K562 (cell line): ENCODE measurements around the gene NRXN3. TPM values are rescaled to one million over a fixed set of nuclear protein-coding genes. Genes with fewer than 3 reads are reported as not detected.

ENCODE experiments used
- ATAC-seq: fragments of 200-7000 bp; cut with Tn5 transposase; 3 replicates; pipeline ENCODE4 v1.9.1; 2020; ENCODE audit warnings: moderate library complexity
- BruUV-seq: library from RNA; stranded (reverse); fragments of 400-500 nt; replicated peaks from 2 replicates; lab custom pipeline; 2021; lab: Mats Ljungman, UMichigan
- CTCF ChIA-PET: fragments of 300-600 bp; formaldehyde crosslinking; extraction: SDS; loops from one replicate; lab custom pipeline; 2021; ENCODE audit warnings: low intra/inter-chr PET ratio; lab: Yijun Ruan, JAX
- POLR2A ChIA-PET: fragments of 300-600, 350-650 bp; sonication (Branson Sonifier 250); formaldehyde crosslinking; extraction: SDS; loops from one replicate; lab custom pipeline; 2021; ENCODE audit warnings: antibody characterized with exemption, inconsistent platforms; lab: Yijun Ruan, JAX
- DNase-seq, 4 experiments: peaks; one replicate each; pipeline versions ENCODE4 v3.0.0 to v3.0.0-alpha.2; 2011 to 2018; ENCODE audit warnings: low spot score in 3 of 4, mixed read lengths in 3 of 4; ENCODE audit errors: extremely low read depth in 1 of 4
- FAIRE-seq: peaks from 2 replicates; lab custom pipeline; 2011; peaks lifted over from hg19 to GRCh38; lab: Jason Lieb, UNC
- H2AFZ ChIP-seq: 2 replicates; pipeline ENCODE4 v1.6.0; 2011; ENCODE audit warnings: low read depth, low read length, control low read depth, inconsistent platforms
- H3K27ac ChIP-seq: fragments of 200-600 bp; 3 replicates; pipeline ENCODE4 v1.8.0; 2011; ENCODE audit warnings: low read depth, mild to moderate bottlenecking, control low read depth, inconsistent platforms, low read length, moderate library complexity, mixed read lengths; ENCODE audit errors: extremely low read depth
- H3K27me3 ChIP-seq, 2 experiments: fragments of 300-600 bp in 1 of 2; 2 replicates in 1 of 2; 3 replicates in 1 of 2; pipeline versions ENCODE4 v1.6.0 to v1.8.0; 2011; ENCODE audit warnings: inconsistent platforms in 2 of 2, low read length in 2 of 2, mild to moderate bottlenecking in 1 of 2, mixed read lengths in 1 of 2, moderate library complexity in 1 of 2; ENCODE audit not compliant: control insufficient read depth in 2 of 2, insufficient read depth in 2 of 2
- H3K36me3 ChIP-seq: fragments of 300-600 bp; 3 replicates; pipeline ENCODE4 v1.8.0; 2011; ENCODE audit warnings: mild to moderate bottlenecking, low read length, inconsistent platforms; ENCODE audit not compliant: control insufficient read depth, insufficient read depth
- H3K4me1 ChIP-seq, 2 experiments: fragments of 200-600 bp in 1 of 2; replicated peaks in 1 of 2; 2 replicates in 1 of 2; 3 replicates in 1 of 2; pipeline versions ENCODE4 v1.5.1 to v1.8.0; 2011; ENCODE audit warnings: inconsistent platforms in 2 of 2, low read length in 2 of 2, mild to moderate bottlenecking in 1 of 2, mixed read lengths in 1 of 2, moderate library complexity in 1 of 2; ENCODE audit not compliant: control insufficient read depth in 2 of 2, insufficient read depth in 2 of 2
- H3K4me2 ChIP-seq: 2 replicates; pipeline ENCODE4 v1.6.1; 2011; ENCODE audit warnings: low read length, control low read depth, inconsistent platforms, mixed read lengths; ENCODE audit not compliant: insufficient read depth
- H3K4me3 ChIP-seq: fragments of 200-600 bp; sonication (generic), shearing (Covaris generic); 2 replicates; pipeline ENCODE4 v1.5.1; 2016; ENCODE audit warnings: control low read depth, inconsistent platforms
- H3K79me2 ChIP-seq: fragments of 200-600 bp; 3 replicates; pipeline ENCODE4 v1.8.0; 2011; ENCODE audit warnings: low read length, inconsistent platforms; ENCODE audit not compliant: control insufficient read depth, insufficient read depth
- H3K9ac ChIP-seq, 2 experiments: 2 replicates each; pipeline versions ENCODE4 v1.6.0 to v1.6.1; 2011; ENCODE audit warnings: low read depth in 2 of 2, low read length in 2 of 2, control low read depth in 1 of 2, inconsistent platforms in 1 of 2, mild to moderate bottlenecking in 1 of 2, mixed read lengths in 1 of 2; ENCODE audit not compliant: insufficient read depth in 1 of 2
- H3K9me1 ChIP-seq: one replicate; pipeline ENCODE4 v1.6.0; 2011; ENCODE audit warnings: inconsistent platforms, mild to moderate bottlenecking, low read length, moderate library complexity; ENCODE audit not compliant: control insufficient read depth, insufficient read depth
- H3K9me3 ChIP-seq: replicated peaks from 2 replicates; pipeline ENCODE4 v1.5.1; 2011; ENCODE audit warnings: low read depth, low read length, inconsistent platforms; ENCODE audit not compliant: control insufficient read depth, insufficient read depth
- H4K20me1 ChIP-seq: replicated peaks from 2 replicates; pipeline ENCODE4 v1.6.1; 2011; ENCODE audit warnings: low read length, inconsistent platforms, mixed read lengths; ENCODE audit not compliant: control insufficient read depth, insufficient read depth
- CREB1 ChIP-seq, 2 experiments: sonication (generic) in 1 of 2; formaldehyde crosslinking in 1 of 2; IDR thresholded peaks; 2 replicates each; pipeline versions ENCODE4 v1.6.1 to v1.8.0; 2012 to 2022; ENCODE audit warnings: inconsistent platforms in 1 of 2, mild to moderate bottlenecking in 1 of 2, missing genetic modification reagents in 1 of 2, moderate library complexity in 1 of 2
- RFX7 ChIP-seq: fragments of 250-450 bp; sonication (Bioruptor Pico); IDR thresholded peaks from 2 replicates; pipeline ENCODE4 v1.5.1; 2021; ENCODE audit warnings: mild to moderate bottlenecking
- SMARCB1 ChIP-seq: IDR thresholded peaks from 2 replicates; pipeline ENCODE4 v1.6.1; 2011; ENCODE audit warnings: improper control_type of control experiment, low read depth; ENCODE audit not compliant: insufficient read length
- ZBTB7A ChIP-seq: IDR thresholded peaks from 2 replicates; pipeline ENCODE4 v1.6.1; 2011; ENCODE audit warnings: low read depth, mild to moderate bottlenecking, low read length, moderate library complexity, borderline replicate concordance; ENCODE audit not compliant: control insufficient read depth
- ZNF184 ChIP-seq: sonication (generic); formaldehyde crosslinking; IDR thresholded peaks from 2 replicates; pipeline ENCODE4 v1.5.0; 2020; ENCODE audit warnings: missing genetic modification reagents
- ZNF253 ChIP-seq: fragments of 250-450 bp; sonication (Bioruptor Pico); conservative IDR thresholded peaks from 2 replicates; pipeline ENCODE4 v1.6.1; 2021; ENCODE audit warnings: mild to moderate bottlenecking
- ZNF444 ChIP-seq: fragments of 250-450 bp; sonication (Bioruptor Pico); IDR thresholded peaks from 2 replicates; pipeline ENCODE4 v1.4.0; 2020; ENCODE audit warnings: mild to moderate bottlenecking, moderate library complexity
- WGBS: fragments of 100-300 bp; shearing (Covaris generic); methylation state at CpG from one replicate; pipeline ENCODE4 v1.1.6; 2016; ENCODE audit warnings: low coverage, mixed read lengths; ENCODE audit not compliant: insufficient coverage; ENCODE audit errors: missing lambda C conversion rate; 5-methylcytosine and 5-hydroxymethylcytosine counted together
- in situ Hi-C: fragments of 300-500 bp; cut with MboI; formaldehyde crosslinking; loops from 4 replicates; pipeline ENCODE4 v1.15.0; 2018; ENCODE audit warnings: inconsistent platforms, mixed read lengths
- intact Hi-C: fragments of 100-400 bp; cut with micrococcal nuclease; formaldehyde crosslinking; loops from 2 replicates; pipeline ENCODE4 v1.14.2; 2022
- polyA plus RNA-seq, 8 experiments: library from polyadenylated mRNA; depleted of rRNA in 4 of 8; stranded (reverse) in 5 of 8; unstranded in 3 of 8; fragments of >200 nt; fragmentation: Nextera tagmentation in 2 of 8; fragmentation: Illumina TruSeq in 1 of 8; extraction: Ambion mirVana in 2 of 8; extraction: Trizol in 1 of 8; gene quantifications; 2 replicates each; pipeline versions ENCODE4 v1.2.1 to v1.2.3, GENCODE V29; 2011 to 2014; ENCODE audit warnings: inconsistent platforms in 1 of 8, missing spikeins in 1 of 8
- total RNA-seq, 7 experiments: library from RNA; depleted of rRNA in 6 of 7; stranded (reverse); fragments of >200 nt in 6 of 7; fragmentation: Illumina TruSeq in 2 of 7; extraction: Trizol in 2 of 7; gene quantifications; 2 replicates each; pipeline versions ENCODE4 v1.2.1 to v1.2.3, GENCODE V29; 2011 to 2021; ENCODE audit warnings: low replicate concordance in 1 of 7
- TF ChIP-seq, protein P1 (sequence below): sonication (generic); formaldehyde crosslinking; IDR thresholded peaks from 2 replicates; pipeline ENCODE4 v1.8.1; 2023; ENCODE audit warnings: mild to moderate bottlenecking, missing genetic modification reagents
- TF ChIP-seq, protein P2 (sequence below): fragments of 450-650 bp; IDR thresholded peaks from 2 replicates; pipeline ENCODE4 v1.7.1; 2018; ENCODE audit warnings: mild to moderate bottlenecking, low read depth; ENCODE audit not compliant: partially characterized antibody

Gene NRXN3
- total and polyA plus RNA-seq, 9 of the 15 experiments (the other 6 are each of a cell fraction or from before 2014, with no cell fraction given), result 0.09 TPM; not detected in 8

DNA sequence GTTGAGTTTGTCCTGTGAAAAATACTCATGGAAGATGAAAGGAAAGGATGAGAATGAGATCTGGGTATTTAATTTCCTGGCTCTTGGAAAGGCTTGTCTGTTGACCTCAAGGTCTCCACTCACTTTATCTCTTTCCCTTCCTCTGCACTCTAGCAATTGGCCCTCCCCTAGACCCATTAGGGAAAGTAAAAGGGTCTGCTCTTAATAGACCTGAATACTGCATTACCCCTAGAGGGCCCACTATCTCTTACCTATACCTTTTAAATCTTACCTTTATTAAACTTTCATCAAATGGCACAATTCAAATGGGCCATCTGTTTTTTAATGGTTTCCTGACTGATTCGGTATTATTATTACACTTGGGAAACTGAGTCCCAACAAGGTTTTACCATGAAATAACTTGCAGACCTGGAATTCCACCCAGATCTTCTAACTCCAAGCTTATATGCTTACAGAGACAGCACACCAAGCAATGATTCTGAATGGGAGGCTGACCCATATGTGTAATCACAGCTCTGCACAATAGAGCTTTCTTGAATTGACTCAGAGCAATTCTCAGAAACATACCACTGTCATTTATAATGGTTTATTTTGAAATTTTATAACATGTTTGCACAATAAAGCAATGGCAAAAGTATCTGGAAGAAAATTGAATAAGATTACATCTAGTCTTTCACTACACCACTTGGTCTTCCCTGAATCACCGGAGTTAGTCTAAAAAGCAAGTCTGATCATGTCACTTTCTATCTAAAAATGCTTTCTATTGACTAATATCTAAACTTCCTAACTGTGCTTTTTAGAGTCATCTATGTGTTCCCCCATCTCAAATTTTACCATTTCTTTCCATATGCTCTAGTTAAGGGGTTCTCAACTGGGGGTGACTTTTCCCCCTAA, 618.5 kb downstream of the NRXN3 start:
- no peaks in the 10 kb centered on the region for H3K36me3 ChIP-seq

More for the DNA sequence above, 618.5 kb downstream of the NRXN3 start:
- Histone ChIP-seq H3K4me2 (no peak overlapping the region), H3K9me3 (no peaks in the 10 kb centered on the region), H3K27ac (no peak overlapping the region), H3K9ac (no peak overlapping the region), H3K4me3 (no peak overlapping the region), H3K9me1 (no peaks in the 10 kb centered on the region), H3K27me3 (no peaks in the 10 kb centered on the region), H4K20me1 (no peaks in the 10 kb centered on the region), H2AFZ (no peak overlapping the region), H3K4me1 (no peaks in the 10 kb centered on the region), H3K79me2 (no peaks in the 10 kb centered on the region)
- in situ Hi-C loops, result no loop called here
- FAIRE-seq (no peak), DNase-seq (no peak), ATAC-seq (no peak)
- intact Hi-C loops, result no loop called here
- WGBS, result 4% methylated on average over 2 of the region's 2 CpGs
- TF ChIP-seq SMARCB1, result no peak
- no peak for TF ChIP-seq ZNF444 (CRISPR knock-in tag)
- TF ChIP-seq, protein P1, sequence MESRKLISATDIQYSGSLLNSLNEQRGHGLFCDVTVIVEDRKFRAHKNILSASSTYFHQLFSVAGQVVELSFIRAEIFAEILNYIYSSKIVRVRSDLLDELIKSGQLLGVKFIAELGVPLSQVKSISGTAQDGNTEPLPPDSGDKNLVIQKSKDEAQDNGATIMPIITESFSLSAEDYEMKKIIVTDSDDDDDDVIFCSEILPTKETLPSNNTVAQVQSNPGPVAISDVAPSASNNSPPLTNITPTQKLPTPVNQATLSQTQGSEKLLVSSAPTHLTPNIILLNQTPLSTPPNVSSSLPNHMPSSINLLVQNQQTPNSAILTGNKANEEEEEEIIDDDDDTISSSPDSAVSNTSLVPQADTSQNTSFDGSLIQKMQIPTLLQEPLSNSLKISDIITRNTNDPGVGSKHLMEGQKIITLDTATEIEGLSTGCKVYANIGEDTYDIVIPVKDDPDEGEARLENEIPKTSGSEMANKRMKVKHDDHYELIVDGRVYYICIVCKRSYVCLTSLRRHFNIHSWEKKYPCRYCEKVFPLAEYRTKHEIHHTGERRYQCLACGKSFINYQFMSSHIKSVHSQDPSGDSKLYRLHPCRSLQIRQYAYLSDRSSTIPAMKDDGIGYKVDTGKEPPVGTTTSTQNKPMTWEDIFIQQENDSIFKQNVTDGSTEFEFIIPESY (CRISPR knock-in tag), result no peak
- no peak for TF ChIP-seq ZBTB7A
- no peak for TF ChIP-seq RFX7 (CRISPR knock-in tag)
- TF ChIP-seq CREB1 (IDR thresholded peaks at IDR 0.05), result no peak
- TF ChIP-seq CREB1 (CRISPR knock-in tag; IDR thresholded peaks at IDR 0.05), result no peak
- TF ChIP-seq ZNF184 (CRISPR knock-in tag), result no peak
- TF ChIP-seq, protein P2, sequence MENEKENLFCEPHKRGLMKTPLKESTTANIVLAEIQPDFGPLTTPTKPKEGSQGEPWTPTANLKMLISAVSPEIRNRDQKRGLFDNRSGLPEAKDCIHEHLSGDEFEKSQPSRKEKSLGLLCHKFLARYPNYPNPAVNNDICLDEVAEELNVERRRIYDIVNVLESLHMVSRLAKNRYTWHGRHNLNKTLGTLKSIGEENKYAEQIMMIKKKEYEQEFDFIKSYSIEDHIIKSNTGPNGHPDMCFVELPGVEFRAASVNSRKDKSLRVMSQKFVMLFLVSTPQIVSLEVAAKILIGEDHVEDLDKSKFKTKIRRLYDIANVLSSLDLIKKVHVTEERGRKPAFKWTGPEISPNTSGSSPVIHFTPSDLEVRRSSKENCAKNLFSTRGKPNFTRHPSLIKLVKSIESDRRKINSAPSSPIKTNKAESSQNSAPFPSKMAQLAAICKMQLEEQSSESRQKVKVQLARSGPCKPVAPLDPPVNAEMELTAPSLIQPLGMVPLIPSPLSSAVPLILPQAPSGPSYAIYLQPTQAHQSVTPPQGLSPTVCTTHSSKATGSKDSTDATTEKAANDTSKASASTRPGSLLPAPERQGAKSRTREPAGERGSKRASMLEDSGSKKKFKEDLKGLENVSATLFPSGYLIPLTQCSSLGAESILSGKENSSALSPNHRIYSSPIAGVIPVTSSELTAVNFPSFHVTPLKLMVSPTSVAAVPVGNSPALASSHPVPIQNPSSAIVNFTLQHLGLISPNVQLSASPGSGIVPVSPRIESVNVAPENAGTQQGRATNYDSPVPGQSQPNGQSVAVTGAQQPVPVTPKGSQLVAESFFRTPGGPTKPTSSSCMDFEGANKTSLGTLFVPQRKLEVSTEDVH, result no peak
- TF ChIP-seq ZNF253 (CRISPR knock-in tag), result no peak
- CTCF ChIA-PET, result no interaction called here
- no TSS peak for BruUV-seq
- POLR2A ChIA-PET, result no interaction called here
